ENCODE measurements around the gene ELMOD3. TPM values are rescaled to one million over a fixed set of nuclear protein-coding genes. Genes with fewer than 3 reads are reported as not detected.

The ELMOD3 gene
- total and polyA plus RNA-seq, 2 of the 8 experiments (the other 6 are each of a cell fraction or from before 2014, with no cell fraction given) = 8.5 to 10.2 TPM

DNA sequence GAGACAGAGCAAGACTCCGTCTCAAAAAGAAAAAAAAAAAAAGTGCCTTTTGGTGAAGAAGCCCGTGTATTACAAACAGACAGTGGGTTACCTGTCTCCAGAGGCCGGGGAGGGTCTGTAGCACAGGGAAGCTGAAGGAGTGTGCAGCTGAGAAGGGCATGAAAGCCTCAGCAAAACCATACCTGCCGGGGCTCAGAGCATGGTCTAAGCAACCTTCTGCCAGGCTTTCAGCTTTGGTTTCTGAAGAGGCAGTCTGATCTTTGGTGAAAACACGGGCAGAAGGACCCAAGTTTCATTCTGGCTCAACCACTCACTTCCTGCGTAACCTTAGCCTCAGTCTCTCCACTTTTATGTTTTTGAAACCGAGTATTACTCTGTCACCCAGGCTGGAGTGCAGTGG lies 85.4 kb downstream of the ELMOD3 start:
- Histone ChIP-seq H2BK120ac (replicated peaks; ENCODE audit: low read depth, low read length) (no peak overlapping the region), H2BK12ac (ENCODE audit: low read depth, low read length) (no peak overlapping the region), H3K56ac (replicated peaks; ENCODE audit: insufficient read length, low read depth, low read length) (no peak overlapping the region), H3K79me1 (ENCODE audit: low read depth, low read length) (no peaks in the 10 kb centered on the region; the same call in 1 of the 2 replicates), H2BK20ac (ENCODE audit: low read length) (no peak overlapping the region), H3K18ac (ENCODE audit: extremely low read depth, low read length) (no peak overlapping the region), H4K20me1 (replicated peaks in 1 of 2; ENCODE audit: control insufficient read depth in 1 of 2, insufficient read depth in 2 of 2, low read length in 2 of 2) (no peaks in the 10 kb centered on the region), H2BK15ac (ENCODE audit: low read length) (no peak overlapping the region), H3K9me3 (ENCODE audit: insufficient read depth in 2 of 2, low read depth in 1 of 2, low read length in 1 of 2) (no peaks in the 10 kb centered on the region), H4K8ac (ENCODE audit: extremely low read depth, insufficient read depth, low read length) (no peak overlapping the region), H3K36me3 (ENCODE audit: control insufficient read depth in 2 of 4, insufficient read depth in 4 of 4, low read length in 3 of 4) (no peaks in the 10 kb centered on the region), H2AK5ac (ENCODE audit: low read depth, low read length) (no peak overlapping the region), H3K27ac (ENCODE audit: low read depth, low read length) (no peak overlapping the region), H3K79me2 (ENCODE audit: control insufficient read depth in 1 of 2, insufficient read depth in 2 of 2, low read length in 2 of 2) (no peaks in the 10 kb centered on the region), H3K23me2 (ENCODE audit: low read depth, low read length) (peaks cover 2% of the 10 kb centered on the region; the same call in 1 of the 2 replicates), H3K4me1 (replicated peaks in 1 of 4; ENCODE audit: control insufficient read depth in 3 of 4, insufficient read depth in 4 of 4, low read length in 3 of 4) (peaks cover 7 to 26% (median 20%) of the 10 kb centered on the region in 4 experiments), H3K14ac (ENCODE audit: insufficient read length) (no peak overlapping the region), H3K4me2 (ENCODE audit: insufficient read depth in 1 of 2, low read depth in 2 of 2, low read length in 2 of 2) (no peak overlapping the region), H2AFZ (ENCODE audit: low read length) (no peak overlapping the region), H3K4me3 (ENCODE audit: extremely low read depth in 1 of 4, insufficient read depth in 2 of 4, low read depth in 3 of 4, low read length in 4 of 4) (no peak overlapping the region), H2BK5ac (ENCODE audit: low read depth, low read length) (no peak overlapping the region), H3K27me3 (replicated peaks in 1 of 4; ENCODE audit: control insufficient read depth in 3 of 4, extremely low read depth in 1 of 4, insufficient read depth in 3 of 4, low read length in 3 of 4) (peaks cover 0 to 14% (median 5%) of the 10 kb centered on the region in 4 experiments; a peak in 4 of 7 replicates), H3K23ac (ENCODE audit: insufficient read length) (no peak overlapping the region), H4K91ac (replicated peaks; ENCODE audit: insufficient read length, low read length) (no peak overlapping the region), H3K9ac (replicated peaks in 1 of 4; ENCODE audit: extremely low read depth in 1 of 4, low read depth in 3 of 4, low read length in 3 of 4) (no peak overlapping the region), H3K4ac (replicated peaks; ENCODE audit: insufficient read length, low read depth, low read length) (no peak overlapping the region), H4K5ac (ENCODE audit: insufficient read length, low read depth, low read length) (no peak overlapping the region)
- ChIA-PET CTCF (ENCODE audit: partially characterized antibody) (interaction anchor here (0.7 to 4.4 kb wide), 2 partner anchors 9 to 20 kb away, joined by 3 to 19 read pairs; partner anchors contain the start of gene SH2D6), POLR2A (ENCODE audit: partially characterized antibody) (interaction anchor here (1.1 to 55.3 kb wide), 4 partner anchors 10 to 107 kb away, joined by 3 to 1889 read pairs (median 4); partner anchors contain the start of genes GGCX and MAT2A)
- TF ChIP-seq, protein P1, sequence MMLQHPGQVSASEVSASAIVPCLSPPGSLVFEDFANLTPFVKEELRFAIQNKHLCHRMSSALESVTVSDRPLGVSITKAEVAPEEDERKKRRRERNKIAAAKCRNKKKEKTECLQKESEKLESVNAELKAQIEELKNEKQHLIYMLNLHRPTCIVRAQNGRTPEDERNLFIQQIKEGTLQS (IDR thresholded peaks at IDR 0.05; ENCODE audit: insufficient read depth, low read depth, low read length) = no peak
- TF ChIP-seq SP1 (IDR thresholded peaks at IDR 0.05; ENCODE audit: low read depth, low read length) (no peak), MAFK (IDR thresholded peaks at IDR 0.05; ENCODE audit: low read depth, low read length) (no peak)
- FAIRE-seq (no peak), DNase-seq (ENCODE audit: low read depth in 1 of 2, low spot score in 2 of 2) (no peak)
- WGBS, 2 experiments (ENCODE audit: extremely low coverage in 1 of 2, insufficient coverage in 1 of 2, insufficient read length in 1 of 2, insufficient replicate concordance in 2 of 2, low coverage in 1 of 2, low lambda C conversion rate in 2 of 2, missing lambda C conversion rate in 1 of 2) = 88% methylated on average over 7 of the region's 7 CpGs; no CpG with 5 or more reads in 1 of the 2 experiments

Measured in H1 (cell line).